GM18508 (cell line): ENCODE results near the gene SDK1.

Source experiments
- ATAC-seq: cut with Tn5 transposase; IDR thresholded peaks from one replicate; pipeline ENCODE4 v1.9.1; 2021; ENCODE audit warnings: moderate number of reproducible peaks; ENCODE audit not compliant: insufficient read depth, unreplicated experiment

The SDK1 gene

DNA sequence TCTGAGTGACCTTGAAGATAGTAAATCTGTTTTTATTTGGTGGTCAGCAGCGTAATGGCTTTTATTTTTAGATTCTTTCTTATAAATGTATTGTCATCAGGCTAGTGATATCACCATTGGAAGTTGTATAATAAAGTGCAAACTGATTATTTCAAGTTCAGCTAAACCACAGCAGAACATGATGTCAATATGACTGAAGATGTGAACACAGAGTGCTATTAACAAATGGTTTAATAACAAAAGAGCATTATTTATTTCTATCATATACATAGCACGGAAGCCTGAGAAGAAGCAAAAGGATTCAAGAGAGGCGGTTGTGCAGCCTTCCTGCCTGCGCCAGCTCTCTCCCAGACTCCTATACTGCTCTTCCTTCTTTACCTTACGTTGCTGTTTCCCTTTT, 142.7 kb downstream of the SDK1 start:
- ATAC-seq: no peak

DNA sequence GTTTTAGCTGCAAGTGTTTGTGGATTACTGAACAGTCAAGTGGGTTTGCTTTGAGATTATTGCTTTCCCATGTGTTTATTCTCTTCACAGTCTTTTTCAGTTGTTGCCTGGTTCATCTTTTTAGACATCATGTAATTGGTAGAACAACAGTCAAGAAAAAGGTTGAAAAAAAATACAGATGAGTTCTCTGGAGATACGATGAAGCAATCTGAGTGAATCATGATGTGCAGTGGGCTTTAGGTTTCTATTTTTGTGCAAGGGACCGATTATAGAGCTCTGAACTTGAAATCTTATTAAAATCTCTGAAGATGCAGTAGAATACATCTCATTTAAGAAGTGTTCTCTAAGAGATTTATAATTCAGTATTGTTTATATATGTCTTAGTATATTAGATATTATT, 145.7 kb downstream of the SDK1 start:
- ATAC-seq: no peak

DNA sequence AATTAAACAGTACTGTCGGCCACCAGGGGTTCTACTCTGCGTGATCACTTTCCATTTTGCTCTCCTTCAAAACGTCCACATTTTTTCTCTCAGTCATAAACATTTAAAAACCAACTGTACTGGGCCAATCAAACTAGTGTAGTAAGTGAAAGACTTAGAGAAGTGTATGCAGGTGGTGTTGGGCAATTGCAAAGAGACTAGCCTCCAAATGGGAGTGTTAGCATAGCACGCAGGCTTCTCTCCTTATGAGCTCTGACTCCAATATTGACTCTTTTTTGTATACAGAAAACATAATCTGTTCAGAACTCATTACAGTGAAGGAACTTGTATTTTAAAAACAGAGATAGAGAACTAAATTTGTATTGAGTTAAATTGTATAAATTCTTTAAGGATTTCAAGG, 150.6 kb downstream of the SDK1 start:
- no peak for ATAC-seq

DNA sequence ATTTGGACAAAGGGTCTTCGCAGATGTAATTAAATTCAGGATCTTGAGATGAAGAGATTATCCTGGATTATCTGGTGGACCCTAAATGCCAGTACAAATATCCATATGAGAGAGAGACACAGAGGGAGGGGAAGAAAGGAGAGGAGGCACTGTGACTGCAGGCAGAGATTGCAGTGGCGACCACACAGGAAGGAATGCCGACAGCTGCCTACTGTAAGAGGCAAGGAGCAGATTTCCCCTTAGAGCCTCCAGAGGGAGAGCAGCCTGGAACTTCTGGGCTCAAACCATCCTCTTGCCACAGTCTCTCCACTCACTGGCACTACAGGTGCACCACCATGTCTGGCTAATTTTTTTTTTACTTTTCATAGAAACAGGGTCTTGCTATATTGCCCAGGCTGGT, 152.3 kb downstream of the SDK1 start:
- ATAC-seq: no peak

DNA sequence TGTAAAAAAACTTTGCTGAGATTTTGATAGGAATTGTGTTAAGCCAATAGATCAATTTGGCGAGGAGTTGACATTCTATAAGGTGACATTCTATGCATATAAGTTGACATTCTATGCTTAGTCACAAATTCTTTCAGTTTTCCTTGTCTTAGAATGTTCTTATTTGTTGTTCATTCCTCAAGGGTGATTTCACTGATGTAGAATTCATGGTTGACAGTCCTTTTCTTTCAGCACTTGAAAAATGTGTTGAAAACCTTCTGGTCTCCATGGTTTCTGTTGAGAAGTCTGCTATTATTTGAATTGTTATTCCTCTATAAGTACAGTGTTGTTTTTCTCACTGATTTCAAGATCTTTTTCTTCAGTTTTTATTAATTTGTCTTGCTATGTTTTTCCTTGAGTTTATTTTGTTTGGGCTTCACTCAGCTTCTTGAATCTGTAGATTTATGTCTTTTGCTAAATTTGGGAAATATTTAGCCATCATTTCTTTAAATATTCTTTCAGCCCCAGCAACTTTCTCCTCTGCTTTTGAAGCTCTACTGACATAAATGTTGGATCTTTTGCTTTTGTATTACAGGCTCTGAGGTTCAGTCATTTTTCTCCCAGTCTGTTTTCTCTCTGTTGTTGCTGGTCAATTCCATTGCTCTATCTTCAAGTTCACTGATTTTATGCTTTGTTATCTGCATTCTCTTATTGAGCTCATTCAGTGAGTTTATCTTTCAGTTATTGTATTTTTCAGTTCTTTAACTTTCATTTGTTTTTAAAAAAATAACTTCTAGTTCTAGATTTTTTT, 154.9 kb downstream of the SDK1 start:
- ATAC-seq: no peak

DNA sequence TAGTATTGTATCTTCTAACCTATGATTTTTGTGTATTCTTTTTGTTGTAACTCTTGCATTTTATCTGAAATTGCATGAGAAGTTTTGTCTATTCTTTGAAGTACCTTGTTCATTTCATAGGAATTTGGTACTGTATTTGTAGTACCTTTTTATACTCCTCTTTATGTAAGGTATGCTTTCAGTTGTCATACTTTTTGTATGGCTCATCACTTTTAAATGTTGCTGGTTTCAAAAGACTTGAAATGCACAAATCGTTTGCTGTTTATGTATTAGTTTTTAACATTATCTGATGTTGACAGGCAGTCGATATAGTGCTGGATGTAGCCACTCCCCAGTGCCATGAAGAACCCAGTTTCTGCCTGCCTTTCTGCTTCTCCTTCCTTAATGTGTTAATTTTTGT, 158.1 kb downstream of the SDK1 start:
- no peak for ATAC-seq

DNA sequence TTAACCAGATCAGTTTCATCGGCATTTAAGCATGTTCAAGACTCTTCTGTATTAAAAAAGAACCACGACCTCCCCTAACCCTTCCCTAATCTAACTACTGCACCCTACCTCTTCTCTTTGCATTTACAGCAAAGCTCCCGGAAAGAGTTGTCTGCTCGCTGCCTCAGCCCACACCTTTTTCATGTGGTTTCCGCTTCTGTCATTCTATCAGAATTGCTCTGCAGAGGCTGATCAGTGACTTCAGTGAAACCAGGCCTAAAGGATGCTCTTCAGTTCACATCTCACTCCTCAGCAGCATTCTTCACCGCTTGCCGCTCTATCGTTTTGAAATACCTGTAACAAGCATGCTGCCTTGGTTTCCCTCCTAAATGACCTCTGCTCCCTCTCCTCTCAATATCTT, 160.9 kb downstream of the SDK1 start:
- no peak for ATAC-seq

DNA sequence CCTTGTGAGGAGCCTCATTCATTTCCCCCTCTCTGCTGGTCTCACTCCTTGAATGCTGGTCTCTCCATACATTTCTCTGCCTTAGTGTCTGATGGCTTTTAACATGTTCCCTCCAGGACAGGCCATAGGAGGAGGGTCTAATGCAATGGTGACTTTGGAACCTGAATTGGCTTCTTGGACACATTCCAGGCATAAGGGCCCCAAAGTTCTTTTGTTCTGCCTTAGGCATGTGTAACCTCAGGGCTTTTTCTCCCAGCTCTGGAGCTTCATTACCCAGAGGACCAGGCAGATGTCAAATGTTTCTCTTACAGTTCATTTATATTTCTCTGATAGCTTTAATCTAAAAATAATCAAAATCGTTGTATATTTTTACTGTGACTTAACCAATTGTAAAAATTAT, 162.6 kb downstream of the SDK1 start:
- ATAC-seq: no peak

DNA sequence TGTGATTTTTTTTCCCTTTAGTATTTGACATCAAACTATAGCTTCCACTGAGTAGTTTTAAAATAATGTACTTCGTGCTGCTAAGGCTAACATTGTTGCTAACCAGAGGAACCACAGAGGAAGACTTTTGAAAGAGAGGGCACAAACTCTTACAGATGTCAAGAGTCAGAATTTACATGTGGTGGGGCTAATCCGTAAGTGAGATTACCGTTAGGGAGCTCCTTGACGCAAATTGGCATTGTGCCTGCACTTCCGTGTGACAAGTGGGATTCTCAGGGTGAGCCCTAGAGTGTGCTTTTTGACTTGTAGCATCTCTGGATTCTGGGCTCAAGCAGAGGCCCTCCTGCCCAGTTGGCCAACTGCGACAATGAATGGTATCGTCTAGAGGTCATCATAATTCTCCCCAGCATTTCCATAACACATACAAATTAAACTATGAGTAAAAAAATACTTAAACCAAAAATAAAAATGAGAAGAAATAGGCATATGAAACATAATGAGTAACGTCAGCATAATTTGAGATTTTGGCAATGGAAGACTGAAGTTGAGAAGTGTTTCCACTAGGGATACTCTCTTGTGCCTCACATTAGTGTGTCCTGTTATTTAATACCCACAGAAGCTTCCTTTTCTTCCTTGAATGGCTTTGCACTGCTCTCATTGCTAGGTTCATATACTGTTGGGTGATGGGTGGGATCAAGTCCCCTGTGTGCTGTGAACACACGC, 164.0 kb downstream of the SDK1 start:
- ATAC-seq: no peak

DNA sequence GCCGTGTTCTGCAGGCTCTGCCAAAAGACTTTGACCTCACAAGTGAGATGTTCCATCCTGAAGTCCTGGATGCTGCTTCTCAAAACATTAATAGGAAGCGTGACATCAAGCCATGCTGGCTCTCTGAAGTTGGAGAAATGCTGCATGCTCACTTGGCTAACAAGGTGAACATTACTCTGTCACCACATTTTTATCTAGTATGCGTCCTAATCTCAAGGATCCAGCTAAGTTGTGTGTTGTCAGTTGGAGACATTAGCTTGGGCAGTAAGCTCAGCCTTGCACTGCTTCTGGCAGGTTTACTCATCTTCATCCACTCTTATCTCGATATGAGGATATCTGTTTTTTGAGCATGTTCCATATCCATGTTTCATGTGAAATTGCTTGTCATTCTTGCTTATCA, 165.2 kb downstream of the SDK1 start:
- ATAC-seq: no peak

DNA sequence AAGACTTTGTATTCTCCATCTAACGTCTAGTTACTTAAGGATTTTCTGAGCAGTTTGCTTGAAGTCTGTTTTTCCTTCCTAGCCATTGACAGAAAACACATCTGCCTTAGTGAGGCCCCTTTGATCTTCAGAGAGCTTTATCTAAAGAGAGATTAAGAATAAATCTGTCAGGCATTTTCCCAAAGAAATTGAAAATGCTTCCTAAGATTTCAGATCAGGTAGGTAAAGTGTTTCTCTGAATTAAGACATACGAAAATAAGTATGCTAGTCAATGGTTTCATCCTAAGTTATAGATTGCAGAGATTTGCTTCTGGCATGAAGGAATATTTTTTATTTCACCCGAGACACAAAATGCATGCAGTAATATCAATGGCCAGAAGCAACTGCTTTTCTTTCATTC, 168.6 kb downstream of the SDK1 start:
- no peak for ATAC-seq

DNA sequence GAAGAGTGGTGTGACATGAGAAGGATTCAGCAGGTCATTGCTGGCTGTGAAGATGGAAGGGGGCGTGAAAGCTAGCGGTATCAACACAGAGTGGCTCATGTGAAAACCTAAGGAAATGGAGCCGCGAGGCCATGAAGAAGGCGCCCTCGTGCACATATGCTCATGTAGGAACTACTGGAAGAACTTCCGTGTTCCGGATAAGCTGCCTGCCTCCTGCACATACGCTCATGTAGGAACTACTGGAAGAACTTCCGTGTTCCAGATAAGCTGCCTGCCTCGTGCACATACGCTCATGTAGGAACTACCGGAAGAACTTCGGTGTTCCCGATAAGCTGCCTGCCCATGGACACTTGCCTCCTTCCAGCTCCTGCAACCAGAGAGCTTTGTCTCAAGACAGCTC, 179.1 kb downstream of the SDK1 start:
- ATAC-seq: no peak

DNA sequence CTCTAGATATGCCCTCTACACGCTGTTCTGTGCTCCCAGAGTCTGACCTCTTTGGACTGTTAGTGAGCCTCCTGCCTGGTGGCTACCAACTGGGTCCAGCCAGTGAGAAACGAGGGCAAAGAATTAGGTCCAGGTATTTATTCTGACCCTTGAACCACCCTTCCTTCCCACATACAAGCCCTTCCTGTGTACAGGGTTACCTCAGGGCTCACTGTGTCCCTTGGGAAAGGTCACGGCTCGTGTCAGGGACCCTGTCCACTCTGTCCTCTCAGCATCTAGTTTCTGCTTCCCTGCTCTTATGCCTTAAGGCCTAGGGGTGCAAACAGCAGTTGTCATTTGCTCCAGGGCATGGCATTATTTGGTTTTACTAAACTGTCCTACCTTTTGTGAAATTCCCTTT, 180.4 kb downstream of the SDK1 start:
- no peak for ATAC-seq

DNA sequence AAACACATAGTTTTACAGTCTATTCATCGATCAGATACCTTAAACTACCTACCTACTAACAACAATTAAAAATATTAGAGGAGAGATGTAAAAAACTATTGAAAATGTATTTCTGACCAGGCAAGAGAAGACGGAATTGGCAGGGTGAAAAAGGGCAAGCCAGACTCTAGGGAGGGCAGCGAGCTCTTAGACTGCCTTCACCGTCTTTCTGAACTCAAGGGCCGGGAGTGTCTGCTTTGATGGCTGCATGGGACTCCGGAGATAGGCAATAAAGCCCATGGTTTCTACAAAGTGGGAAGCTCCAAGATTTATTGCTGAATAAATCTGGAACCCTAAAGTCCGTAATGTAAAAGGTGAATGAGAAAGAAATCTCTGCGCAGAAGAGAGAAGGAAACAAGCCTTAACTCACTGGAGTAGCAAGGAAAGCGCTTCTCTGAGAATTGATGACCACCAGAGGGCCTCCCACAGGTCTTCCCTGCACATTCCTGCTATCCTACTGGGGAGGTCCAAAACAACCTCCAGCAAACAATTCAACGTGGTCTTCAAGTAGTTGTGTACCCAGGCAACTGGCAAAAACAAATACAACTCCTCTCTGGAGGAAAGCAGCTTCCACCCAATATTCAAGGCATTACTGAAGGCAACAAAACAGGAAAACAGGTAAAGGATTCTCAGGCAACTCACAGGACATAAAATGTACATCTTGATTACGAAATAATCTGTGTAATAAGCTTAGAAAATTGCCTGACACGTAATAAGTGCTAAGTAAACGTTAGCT, 181.3 kb downstream of the SDK1 start:
- ATAC-seq: no peak

DNA sequence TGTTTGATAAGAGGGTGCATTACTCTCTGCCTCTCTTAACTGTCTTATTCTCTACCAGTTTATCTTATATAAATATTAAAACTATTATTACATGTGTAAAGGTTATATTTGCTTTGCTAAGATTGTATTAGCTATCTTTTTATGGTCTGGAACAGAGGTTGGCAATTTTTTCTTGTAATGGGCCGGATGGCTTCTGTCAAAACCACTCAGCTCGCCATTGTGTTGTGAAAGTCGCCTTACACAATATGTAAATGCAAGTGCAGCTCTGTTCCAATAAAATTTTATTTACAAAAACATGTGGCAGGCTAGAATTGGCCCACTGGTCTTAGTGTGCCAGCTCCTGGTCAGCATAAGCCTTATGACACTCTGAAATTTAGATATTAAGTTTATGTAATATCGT, 185.8 kb downstream of the SDK1 start:
- ATAC-seq: no peak

DNA sequence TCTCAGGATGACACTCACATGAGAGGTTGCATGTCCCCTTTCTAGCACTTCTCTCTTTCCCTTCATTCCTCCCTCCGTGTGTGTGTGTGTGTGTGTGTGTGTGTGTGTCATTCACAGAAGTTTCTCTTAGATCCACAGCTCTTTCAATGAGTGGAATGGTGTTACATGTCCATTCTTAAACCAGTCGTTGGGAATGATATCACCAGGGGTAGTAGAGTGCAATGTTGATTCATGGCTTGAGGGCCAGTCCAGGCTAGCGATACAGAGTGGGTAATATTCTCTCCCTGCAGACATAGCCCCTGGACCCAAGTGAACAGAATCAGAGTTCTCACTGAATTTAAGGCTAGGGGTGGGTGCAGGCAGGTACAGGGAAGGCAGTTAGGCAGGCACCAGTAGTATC, 187.8 kb downstream of the SDK1 start:
- no peak for ATAC-seq

DNA sequence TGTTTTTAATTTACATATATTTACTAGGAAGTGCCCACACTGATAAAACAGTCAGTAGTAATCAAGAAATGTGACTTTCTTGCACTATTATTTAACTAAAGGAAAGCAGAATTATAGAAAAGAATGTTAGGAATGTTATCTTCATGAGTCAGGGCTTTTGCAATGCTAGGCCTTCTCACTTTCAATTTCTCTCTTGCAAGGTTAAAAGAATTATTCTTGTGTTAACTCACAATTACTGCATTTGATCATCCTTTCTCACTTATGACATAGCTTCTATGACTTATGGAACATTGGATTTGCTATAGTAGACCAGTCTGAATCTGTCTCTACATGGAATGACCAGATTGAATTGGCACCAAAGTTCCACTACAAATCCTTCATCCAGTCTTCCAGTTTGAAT, 192.4 kb downstream of the SDK1 start:
- no peak for ATAC-seq

DNA sequence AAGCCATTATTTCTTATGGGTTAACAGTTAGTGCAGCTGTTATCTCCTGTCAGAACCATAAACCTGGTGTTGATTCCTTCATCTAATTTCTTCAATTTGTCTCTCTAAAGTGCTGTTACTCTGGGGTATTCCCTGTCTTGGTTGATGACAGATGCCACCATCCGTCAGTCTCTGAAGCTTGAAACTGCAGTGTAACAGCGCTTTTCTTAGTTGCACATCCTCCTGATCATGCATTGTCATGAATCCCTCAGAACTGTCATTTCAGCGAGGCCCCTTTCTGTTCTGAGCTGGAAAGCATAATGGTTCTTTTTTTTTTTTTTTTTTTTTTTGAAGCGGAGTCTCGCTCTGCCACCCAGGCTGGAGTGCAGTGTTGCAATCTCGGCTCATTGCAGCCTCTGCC, 193.9 kb downstream of the SDK1 start:
- no peak for ATAC-seq

DNA sequence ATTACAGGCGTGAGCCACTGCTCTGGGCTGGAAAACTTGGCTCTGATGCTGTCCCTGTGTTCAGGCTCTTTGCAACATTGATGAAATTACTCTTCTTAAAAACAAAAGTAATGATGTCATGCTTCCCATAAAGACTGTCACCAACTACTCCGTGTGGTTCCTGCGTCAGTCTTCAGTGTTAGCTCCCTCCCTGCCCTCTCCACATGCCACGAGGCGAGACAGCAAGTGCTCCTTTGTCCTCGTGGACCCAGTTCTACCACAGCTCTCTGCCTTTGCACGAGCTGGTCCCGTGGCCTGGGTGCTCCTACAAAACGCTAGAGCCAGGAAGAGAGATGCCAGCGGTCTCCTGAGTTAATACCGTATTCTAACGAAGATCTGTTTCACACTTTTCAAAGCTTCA, 194.5 kb downstream of the SDK1 start:
- no peak for ATAC-seq

DNA sequence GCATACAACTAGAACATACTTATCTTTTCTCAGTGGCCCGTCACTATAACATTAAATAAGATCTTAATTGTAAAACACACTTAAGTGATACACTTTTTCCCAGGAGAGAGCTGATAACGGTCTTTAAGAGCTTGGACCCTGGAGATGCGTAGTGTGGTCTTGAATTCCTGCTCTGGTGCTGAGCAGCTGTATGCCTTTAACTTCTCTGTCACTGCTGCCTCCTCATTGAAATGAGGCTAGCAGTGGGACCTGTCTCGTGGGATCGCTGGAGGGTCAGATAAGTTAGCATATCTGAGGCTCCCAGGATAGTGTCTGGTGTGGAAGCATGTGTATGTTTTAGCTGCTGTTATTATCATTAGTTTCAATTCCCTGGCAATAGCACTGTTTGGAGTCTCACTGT, 194.9 kb downstream of the SDK1 start:
- ATAC-seq: no peak

DNA sequence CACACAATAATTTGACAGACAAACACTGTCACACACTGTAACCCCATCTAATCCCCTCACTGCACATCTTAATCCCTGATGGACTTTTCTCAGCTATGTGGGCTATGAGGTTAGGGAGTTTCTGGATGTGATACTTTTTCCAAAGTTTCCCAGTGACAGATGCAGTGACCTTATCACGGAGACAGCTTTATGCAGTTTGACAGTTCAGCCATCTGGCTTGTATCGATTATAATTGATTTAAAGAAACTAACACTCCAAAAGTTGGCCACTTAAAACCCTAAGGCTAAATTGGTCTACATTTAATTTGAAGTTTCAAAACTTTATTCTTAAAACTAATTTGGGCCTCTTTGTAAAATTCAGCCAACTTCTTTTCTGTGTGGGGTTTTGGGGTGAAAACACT, 196.7 kb downstream of the SDK1 start:
- ATAC-seq: no peak
